GM19328 (cell line): ENCODE measurements around the gene CCBE1.
"Not testable (repeated sequence)": the region's sequence is repeated elsewhere in the genome, so short reads cannot be mapped to it uniquely, and the experiment has no call there.

ENCODE experiments used
- ATAC-seq: cut with Tn5 transposase; IDR thresholded peaks from one replicate; pipeline ENCODE4 v1.9.1; 2021; ENCODE audit warnings: mild to moderate bottlenecking, moderate library complexity; ENCODE audit not compliant: unreplicated experiment

CCBE1 gene

GRCh38 chr18:59685501-59685900, 11.7 kb downstream of the CCBE1 start:
- no peak for ATAC-seq

- no peak for ATAC-seq
These were observed 12.4 kb downstream of the CCBE1 start for GRCh38 chr18:59684777-59685176.

- no peak for ATAC-seq
These were observed 15.7 kb downstream of the CCBE1 start for GRCh38 chr18:59681521-59682004.

GRCh38 chr18:59681051-59681450, 16.2 kb downstream of the CCBE1 start:
- no peak for ATAC-seq

- ATAC-seq: no peak
These were observed 21.9 kb downstream of the CCBE1 start for GRCh38 chr18:59675346-59675745.

- no peak for ATAC-seq
These were observed 22.3 kb downstream of the CCBE1 start for GRCh38 chr18:59674903-59675270.

- ATAC-seq: no peak
These were observed 22.9 kb downstream of the CCBE1 start for GRCh38 chr18:59674186-59674902.

GRCh38 chr18:59672235-59672711, 24.9 kb downstream of the CCBE1 start:
- ATAC-seq: no peak

- ATAC-seq: no peak
These were observed 25.7 kb downstream of the CCBE1 start for GRCh38 chr18:59671551-59671950.

GRCh38 chr18:59669872-59670657, 27.2 kb downstream of the CCBE1 start:
- ATAC-seq: no peak

GRCh38 chr18:59667488-59667887, 29.7 kb downstream of the CCBE1 start:
- ATAC-seq: no peak

- ATAC-seq: not testable (repeated sequence)
These were observed 31.2 kb downstream of the CCBE1 start for GRCh38 chr18:59666007-59666402.

GRCh38 chr18:59665057-59666006, 31.9 kb downstream of the CCBE1 start:
- ATAC-seq: no peak

GRCh38 chr18:59664329-59664728, 32.9 kb downstream of the CCBE1 start:
- ATAC-seq: no peak

- ATAC-seq: no peak
These were observed 34.1 kb downstream of the CCBE1 start for GRCh38 chr18:59663096-59663495.

- no peak for ATAC-seq
These were observed 35.1 kb downstream of the CCBE1 start for GRCh38 chr18:59661891-59662701.

- ATAC-seq: no peak
These were observed 36.2 kb downstream of the CCBE1 start for GRCh38 chr18:59660786-59661743.

GRCh38 chr18:59660366-59660765, 36.9 kb downstream of the CCBE1 start:
- ATAC-seq: no peak
